ENCODE measurements around the gene ACP5.
"Not testable (repeated sequence)": the region's sequence is repeated elsewhere in the genome, so short reads cannot be mapped to it uniquely, and the experiment has no call there.

Gene ACP5

DNA sequence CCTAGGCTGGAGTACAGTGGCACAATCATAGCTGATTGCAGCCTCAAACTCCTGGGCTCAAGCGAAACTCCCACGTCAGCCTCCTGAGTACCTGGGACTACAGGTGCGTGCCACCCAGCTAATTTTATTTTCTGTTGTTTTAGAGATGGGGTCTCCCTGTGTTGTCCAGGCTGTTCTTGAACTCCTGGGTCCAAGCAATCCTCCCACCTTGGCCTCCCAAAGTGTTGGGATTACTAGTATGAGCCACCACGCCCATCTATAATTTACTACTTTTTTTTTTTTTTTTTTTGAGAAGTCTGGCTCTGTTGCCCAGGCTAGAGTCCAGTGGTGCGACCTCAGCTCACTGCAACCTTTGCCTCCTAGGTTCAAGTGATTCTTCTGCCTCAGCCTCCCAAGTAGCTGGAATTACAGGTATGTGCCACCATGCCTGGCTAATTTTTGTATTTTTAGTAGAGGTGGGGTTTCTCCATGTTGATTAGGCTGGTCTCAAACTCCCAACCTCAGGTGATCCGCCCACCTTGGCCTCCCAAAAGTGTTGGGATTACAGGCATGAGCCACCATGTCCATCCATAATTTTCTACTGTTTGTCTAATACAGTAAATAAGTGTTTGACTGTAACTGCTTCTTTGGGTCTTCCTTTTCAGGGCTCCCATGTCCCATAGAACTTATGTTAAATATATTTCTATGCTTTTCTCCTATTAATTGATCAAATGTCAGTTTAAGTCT, 13.2 kb downstream of the ACP5 start:
- H3K27ac Mint-ChIP-seq; H3K36me3 Mint-ChIP-seq (ENCODE audit: low read depth); H3K9me3 Mint-ChIP-seq; H3K27me3 Mint-ChIP-seq (ENCODE audit: low read depth); H3K4me3 Mint-ChIP-seq: not testable (repeated sequence)
- peaks cover 17% of the 10 kb centered on the region for H3K4me1 Mint-ChIP-seq (ENCODE audit: low read depth)

DNA sequence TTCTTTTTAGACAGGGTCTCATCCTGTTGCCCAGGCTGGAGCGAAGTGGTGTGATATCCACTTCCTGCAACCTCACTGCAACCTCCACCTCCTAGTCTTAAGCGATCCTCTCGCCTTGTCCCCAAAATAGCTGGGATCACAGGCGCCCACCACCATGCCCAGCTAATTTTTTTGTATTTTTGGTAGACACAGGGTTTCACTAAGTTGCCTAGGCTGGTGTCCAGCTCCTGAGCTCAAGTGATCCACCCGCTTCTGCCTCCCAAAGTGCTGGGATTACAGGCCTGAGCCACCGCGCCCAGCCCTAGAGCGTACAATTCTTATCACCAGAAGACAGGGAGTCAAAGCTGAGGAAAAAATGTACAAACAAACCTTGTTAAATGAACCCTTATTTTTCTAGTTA, 13.9 kb downstream of the ACP5 start:
- peaks cover 19% of the 10 kb centered on the region for H3K4me1 Mint-ChIP-seq (ENCODE audit: low read depth)
- no peaks in the 10 kb centered on the region for H3K27me3 Mint-ChIP-seq (ENCODE audit: low read depth)
- H3K27ac Mint-ChIP-seq = no peak overlapping the region
- H3K36me3 Mint-ChIP-seq (ENCODE audit: low read depth) = peaks cover 3% of the 10 kb centered on the region
- H3K9me3 Mint-ChIP-seq = no peaks in the 10 kb centered on the region
- no peak overlapping the region for H3K4me3 Mint-ChIP-seq

DNA sequence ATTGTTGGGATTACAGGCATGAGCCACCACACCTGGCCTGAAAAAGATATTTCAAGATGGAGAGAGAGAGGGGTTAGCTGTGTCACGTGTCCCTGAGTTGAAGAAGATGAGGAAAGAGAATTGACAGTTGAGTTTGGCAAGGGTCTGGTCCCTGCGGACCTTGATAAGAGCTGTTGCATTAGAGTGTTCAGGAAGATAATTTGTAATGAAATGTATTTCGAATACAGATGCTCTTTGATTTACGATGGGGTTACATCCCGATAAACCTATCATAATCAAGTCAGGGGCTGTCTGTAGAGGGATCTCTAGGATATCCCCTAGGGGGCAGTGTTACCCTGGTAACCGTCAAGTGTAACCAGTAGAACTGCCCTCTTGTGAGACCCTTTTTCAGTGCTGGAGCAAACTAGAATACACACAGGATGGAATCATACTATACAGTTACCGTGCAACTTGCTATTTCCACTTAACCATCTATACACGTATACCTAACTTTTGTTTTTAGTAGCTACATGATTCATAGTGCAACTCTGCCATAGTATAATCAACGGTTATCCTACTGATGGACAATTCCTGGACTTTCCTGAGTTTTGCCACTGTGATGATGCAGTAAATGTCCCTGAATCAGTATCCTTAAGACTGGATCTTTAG, 16.9 kb downstream of the ACP5 start:
- Mint-ChIP-seq H3K4me3 (peak overlapping the region; percentile 77), H3K36me3 (ENCODE audit: low read depth) (peaks cover 8% of the 10 kb centered on the region), H3K27ac (peak overlapping the region; percentile 76), H3K9me3 (no peaks in the 10 kb centered on the region), H3K4me1 (ENCODE audit: low read depth) (peaks cover 27% of the 10 kb centered on the region), H3K27me3 (ENCODE audit: low read depth) (no peaks in the 10 kb centered on the region)

GRCh38 chr19:11558881-11559828, 18.3 kb downstream of the ACP5 start, which contains the start of gene ELOF1:
TSS of gene ELOF1 (minus strand) at chr19:11559230. CDS start at chr19:11554347, 4,883 bp downstream.
- no peaks in the 10 kb centered on the region for H3K27me3 Mint-ChIP-seq (ENCODE audit: low read depth)
- peak within 1 kb of the TSS; percentile 94 for H3K27ac Mint-ChIP-seq
- peak within 1 kb of the TSS; percentile 97 for H3K4me3 Mint-ChIP-seq
- peaks cover 12% of the 10 kb centered on the region for H3K36me3 Mint-ChIP-seq (ENCODE audit: low read depth)
- H3K4me1 Mint-ChIP-seq (ENCODE audit: low read depth) = peaks cover 29% of the 10 kb centered on the region
- no peaks in the 10 kb centered on the region for H3K9me3 Mint-ChIP-seq

DNA sequence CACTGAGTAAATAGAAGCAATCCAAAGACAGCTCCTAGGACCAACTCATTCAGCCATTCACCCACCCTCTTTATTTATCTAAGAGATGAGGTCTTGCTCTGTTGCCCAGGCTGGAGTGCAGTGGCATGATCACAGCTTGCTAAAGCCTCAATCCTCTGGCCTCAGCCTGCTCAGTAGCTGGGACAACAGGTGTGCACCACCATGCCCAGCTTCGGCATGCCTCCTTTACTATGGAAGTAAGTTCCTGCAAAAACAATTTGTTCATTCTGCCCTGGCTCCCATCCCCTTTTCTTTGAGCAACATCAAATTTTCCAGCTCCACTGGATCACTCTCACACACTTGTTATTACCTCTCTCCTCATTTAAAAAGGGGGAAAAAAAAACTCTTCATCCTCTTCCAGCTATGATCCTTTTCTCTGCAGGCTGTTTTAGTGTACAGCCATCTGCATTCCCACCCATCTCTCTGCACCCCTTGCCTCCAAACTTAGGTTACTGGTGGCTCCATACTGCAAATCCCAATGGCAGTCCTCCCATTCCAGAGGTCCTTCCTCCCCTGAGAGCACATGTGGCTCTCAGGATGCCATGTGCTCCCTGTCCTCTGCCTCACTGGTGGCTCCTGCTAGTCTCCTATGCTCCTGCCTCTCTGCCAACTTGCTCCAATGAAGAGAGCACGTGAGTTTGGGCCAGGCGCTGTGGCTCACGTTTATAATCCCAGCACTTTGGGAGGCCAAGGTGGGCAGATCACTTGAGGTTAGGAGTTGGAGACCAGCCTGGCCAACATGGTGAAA, 20.6 kb downstream of the ACP5 start:
- no peaks in the 10 kb centered on the region for H3K9me3 Mint-ChIP-seq
- H3K4me3 Mint-ChIP-seq = peak overlapping the region; percentile 54
- H3K27me3 Mint-ChIP-seq (ENCODE audit: low read depth) = no peaks in the 10 kb centered on the region
- peaks cover 29% of the 10 kb centered on the region for H3K4me1 Mint-ChIP-seq (ENCODE audit: low read depth)
- peaks cover 15% of the 10 kb centered on the region for H3K36me3 Mint-ChIP-seq (ENCODE audit: low read depth)
- no peak overlapping the region for H3K27ac Mint-ChIP-seq

DNA sequence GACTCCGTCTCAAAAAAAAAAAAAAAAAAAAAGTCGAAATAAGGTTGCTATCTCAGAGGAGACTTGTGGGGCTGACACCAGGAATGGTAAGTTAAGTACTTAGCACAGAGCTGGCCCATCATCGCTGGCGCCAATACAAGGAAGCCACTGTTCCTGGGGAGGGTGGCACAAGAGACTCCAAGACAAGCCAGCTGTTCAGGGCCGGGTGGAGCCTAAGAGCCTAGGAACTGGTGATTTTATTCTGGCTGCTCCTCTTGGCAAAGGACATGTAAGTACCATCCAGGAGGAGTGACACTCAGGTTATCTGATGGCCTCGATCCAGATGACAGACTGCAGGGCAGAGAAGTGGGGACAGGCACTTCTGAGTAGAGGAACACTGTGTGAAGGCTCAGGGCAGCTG, 22.2 kb downstream of the ACP5 start:
- no peak overlapping the region for H3K27ac Mint-ChIP-seq
- peaks cover 15% of the 10 kb centered on the region for H3K36me3 Mint-ChIP-seq (ENCODE audit: low read depth)
- no peaks in the 10 kb centered on the region for H3K9me3 Mint-ChIP-seq
- no peaks in the 10 kb centered on the region for H3K27me3 Mint-ChIP-seq (ENCODE audit: low read depth)
- no peak overlapping the region for H3K4me3 Mint-ChIP-seq
- H3K4me1 Mint-ChIP-seq (ENCODE audit: low read depth) = peaks cover 21% of the 10 kb centered on the region

DNA sequence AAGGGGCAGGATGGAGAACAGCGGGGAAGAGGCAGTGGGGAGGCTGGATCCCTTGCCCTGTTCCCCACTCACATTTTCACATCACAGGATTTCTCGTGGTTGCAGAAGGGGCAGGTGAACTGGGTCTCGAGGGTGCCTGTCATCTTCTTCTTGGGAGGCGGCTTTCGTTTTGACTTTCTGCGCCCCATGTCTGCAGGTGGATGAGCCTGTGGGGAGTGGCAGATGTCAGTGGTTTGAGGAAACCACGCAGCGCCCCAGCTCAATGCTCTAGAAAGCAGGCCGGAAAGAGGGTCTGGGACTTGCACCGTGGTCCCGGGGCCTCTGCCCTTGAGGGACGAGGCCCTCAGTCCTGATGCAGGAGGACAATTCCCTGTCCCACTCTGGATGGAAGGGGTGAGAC, 23.3 kb downstream of the ACP5 start:
- Mint-ChIP-seq H3K9me3 (no peaks in the 10 kb centered on the region), H3K27me3 (ENCODE audit: low read depth) (no peaks in the 10 kb centered on the region), H3K27ac (peak overlapping the region; percentile 10), H3K36me3 (ENCODE audit: low read depth) (peaks cover 14% of the 10 kb centered on the region), H3K4me1 (ENCODE audit: low read depth) (peaks cover 17% of the 10 kb centered on the region), H3K4me3 (peak overlapping the region; percentile 7)

- H3K36me3 Mint-ChIP-seq (ENCODE audit: low read depth) = peaks cover 12% of the 10 kb centered on the region
- no peaks in the 10 kb centered on the region for H3K27me3 Mint-ChIP-seq (ENCODE audit: low read depth)
- no peak overlapping the region for H3K27ac Mint-ChIP-seq
- no peak overlapping the region for H3K4me3 Mint-ChIP-seq
- H3K9me3 Mint-ChIP-seq = no peaks in the 10 kb centered on the region
- H3K4me1 Mint-ChIP-seq (ENCODE audit: low read depth) = peaks cover 11% of the 10 kb centered on the region
These were observed 24.6 kb downstream of the ACP5 start for GRCh38 chr19:11552666-11553372.

DNA sequence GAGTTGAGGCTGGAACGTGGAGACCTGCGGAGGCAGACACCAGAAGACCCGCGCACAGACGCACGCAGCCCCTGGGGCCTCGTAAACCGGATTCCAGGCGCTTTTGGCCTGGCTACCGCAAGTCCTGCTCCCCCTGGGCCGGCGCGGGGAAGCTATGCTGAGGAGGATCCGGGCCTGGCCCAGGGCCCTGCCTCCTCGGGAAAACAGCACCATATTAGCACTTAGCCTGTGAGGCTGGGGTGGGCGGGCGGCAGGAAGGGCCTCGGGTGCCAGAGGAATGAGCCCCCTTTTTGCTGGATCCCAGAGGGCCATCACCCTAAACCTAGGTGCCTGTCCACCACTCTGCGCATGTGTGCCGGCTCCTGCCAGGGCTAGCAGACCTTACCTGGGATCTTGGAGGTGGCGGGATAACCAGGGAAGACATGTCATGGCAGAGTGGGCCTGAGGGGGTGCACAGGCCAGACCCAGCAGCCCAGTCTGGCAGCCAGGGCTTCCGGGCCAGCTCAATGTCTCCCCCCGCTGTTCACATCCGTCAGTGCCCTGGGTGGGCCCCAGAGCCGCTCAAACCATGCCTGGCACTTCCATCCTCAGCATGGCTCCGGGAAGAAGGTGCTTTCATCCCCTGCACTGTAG, 25.7 kb downstream of the ACP5 start:
- Mint-ChIP-seq H3K4me1 (ENCODE audit: low read depth) (peaks cover 5% of the 10 kb centered on the region), H3K36me3 (ENCODE audit: low read depth) (peaks cover 7% of the 10 kb centered on the region), H3K27me3 (ENCODE audit: low read depth) (no peaks in the 10 kb centered on the region), H3K27ac (no peak overlapping the region), H3K9me3 (no peaks in the 10 kb centered on the region), H3K4me3 (no peak overlapping the region)

- no peak overlapping the region for H3K27ac Mint-ChIP-seq
- H3K9me3 Mint-ChIP-seq = no peaks in the 10 kb centered on the region
- H3K36me3 Mint-ChIP-seq (ENCODE audit: low read depth) = peaks cover 5% of the 10 kb centered on the region
- H3K27me3 Mint-ChIP-seq (ENCODE audit: low read depth) = no peaks in the 10 kb centered on the region
- H3K4me1 Mint-ChIP-seq (ENCODE audit: low read depth) = peaks cover under 1% of the 10 kb centered on the region
- H3K4me3 Mint-ChIP-seq = no peak overlapping the region
These were observed 27.2 kb downstream of the ACP5 start for GRCh38 chr19:11550265-11550664.

DNA sequence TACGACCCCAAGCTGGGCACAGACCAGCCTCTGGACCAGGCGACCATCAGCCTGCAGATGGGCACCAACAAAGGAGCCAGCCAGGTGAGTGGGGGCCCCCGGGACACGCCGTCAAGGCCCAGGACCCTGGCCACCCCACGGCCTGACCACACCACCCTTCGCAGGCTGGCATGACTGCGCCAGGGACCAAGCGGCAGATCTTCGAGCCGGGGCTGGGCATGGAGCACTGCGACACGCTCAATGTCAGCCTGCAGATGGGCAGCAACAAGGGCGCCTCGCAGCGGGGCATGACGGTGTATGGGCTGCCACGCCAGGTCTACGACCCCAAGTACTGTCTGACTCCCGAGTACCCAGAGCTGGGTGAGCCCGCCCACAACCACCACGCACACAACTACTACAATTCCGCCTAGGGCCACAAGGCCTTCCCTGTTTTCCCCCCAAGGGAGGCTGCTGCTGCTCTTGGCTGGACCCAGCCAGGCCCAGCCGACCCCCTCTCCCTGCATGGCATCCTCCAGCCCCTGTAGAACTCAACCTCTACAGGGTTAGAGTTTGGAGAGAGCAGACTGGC, 28.0 kb downstream of the ACP5 start:
- Mint-ChIP-seq H3K4me3 (no peak overlapping the region), H3K36me3 (ENCODE audit: low read depth) (peaks cover 5% of the 10 kb centered on the region), H3K27ac (no peak overlapping the region), H3K4me1 (ENCODE audit: low read depth) (peaks cover 2% of the 10 kb centered on the region), H3K27me3 (ENCODE audit: low read depth) (no peaks in the 10 kb centered on the region), H3K9me3 (no peaks in the 10 kb centered on the region)

GRCh38 chr19:11547929-11548700, 29.3 kb downstream of the ACP5 start:
- Mint-ChIP-seq H3K4me3 (no peak overlapping the region), H3K36me3 (ENCODE audit: low read depth) (no peaks in the 10 kb centered on the region), H3K27me3 (ENCODE audit: low read depth) (no peaks in the 10 kb centered on the region), H3K27ac (no peak overlapping the region), H3K9me3 (no peaks in the 10 kb centered on the region), H3K4me1 (ENCODE audit: low read depth) (peaks cover 2% of the 10 kb centered on the region)
